H9 (cell line): ENCODE results near the gene GFPT2. TPM values are rescaled to one million over a fixed set of nuclear protein-coding genes. Genes with fewer than 3 reads are reported as not detected.

Experiments used
- DNase-seq: peaks from one replicate; pipeline ENCODE4 v3.0.0-alpha.2; 2017
- H2AFZ ChIP-seq: one replicate; pipeline ENCODE4 v1.6.1; 2013; ENCODE audit warnings: mild to moderate bottlenecking, low read length, control low read depth, moderate library complexity
- H2AK5ac ChIP-seq: 2 replicates; pipeline ENCODE4 v1.6.1; 2013; ENCODE audit warnings: low read length, control low read depth, mixed read lengths; ENCODE audit not compliant: insufficient read length
- H2BK120ac ChIP-seq: one replicate; pipeline ENCODE4 v1.6.1; 2013; ENCODE audit warnings: low read depth, mild to moderate bottlenecking, low read length, control low read depth, inconsistent platforms; ENCODE audit not compliant: poor library complexity, severe bottlenecking
- H2BK12ac ChIP-seq: 2 replicates; pipeline ENCODE4 v1.6.1; 2013; ENCODE audit warnings: low read length, control low read depth, mixed read lengths, low read depth; ENCODE audit not compliant: insufficient read length
- H2BK15ac ChIP-seq: 2 replicates; pipeline ENCODE4 v1.6.1; 2013; ENCODE audit warnings: low read depth, low read length, control low read depth
- H2BK20ac ChIP-seq: one replicate; pipeline ENCODE4 v1.6.1; 2013; ENCODE audit warnings: low read depth, mild to moderate bottlenecking, low read length, control low read depth, inconsistent platforms; ENCODE audit not compliant: poor library complexity, severe bottlenecking
- H2BK5ac ChIP-seq: 2 replicates; pipeline ENCODE4 v1.6.1; 2013; ENCODE audit warnings: low read length, control low read depth, mixed read lengths; ENCODE audit not compliant: insufficient read length
- H3K14ac ChIP-seq: 2 replicates; pipeline ENCODE4 v1.6.1; 2013; ENCODE audit warnings: low read length, control low read depth; ENCODE audit not compliant: insufficient read depth
- H3K18ac ChIP-seq: 2 replicates; pipeline ENCODE4 v1.6.1; 2013; ENCODE audit warnings: low read depth, mild to moderate bottlenecking, mixed read lengths, low read length, control low read depth; ENCODE audit not compliant: insufficient read length
- H3K23ac ChIP-seq: 2 replicates; pipeline ENCODE4 v1.6.1; 2013; ENCODE audit warnings: low read length, control low read depth, mixed read lengths, low read depth; ENCODE audit not compliant: insufficient read length
- H3K23me2 ChIP-seq: 2 replicates; pipeline ENCODE4 v1.6.1; 2013; ENCODE audit warnings: low read depth, mild to moderate bottlenecking, mixed read lengths, low read length, control low read depth; ENCODE audit not compliant: insufficient read length, poor library complexity, severe bottlenecking
- H3K27ac ChIP-seq: 2 replicates; pipeline ENCODE4 v1.5.1; 2013; ENCODE audit warnings: low read length, control low read depth, mixed read lengths, low read depth; ENCODE audit not compliant: insufficient read length
- H3K27me3 ChIP-seq: 2 replicates; pipeline ENCODE4 v1.6.1; 2013; ENCODE audit warnings: low read length, control low read depth, inconsistent platforms; ENCODE audit not compliant: insufficient read depth
- H3K4ac ChIP-seq: 2 replicates; pipeline ENCODE4 v1.6.1; 2013; ENCODE audit warnings: low read depth, mild to moderate bottlenecking, control low read depth, inconsistent platforms, low read length, moderate library complexity
- H3K4me1 ChIP-seq: 2 replicates; pipeline ENCODE4 v1.6.1; 2013; ENCODE audit warnings: low read length, control low read depth, inconsistent platforms; ENCODE audit not compliant: insufficient read depth
- H3K4me2 ChIP-seq: 2 replicates; pipeline ENCODE4 v1.6.1; 2013; ENCODE audit warnings: low read length, control low read depth, mixed read lengths; ENCODE audit not compliant: insufficient read length, insufficient read depth
- H3K56ac ChIP-seq: 2 replicates; pipeline ENCODE4 v1.6.1; 2013; ENCODE audit warnings: low read depth, mild to moderate bottlenecking, mixed read lengths, low read length, control low read depth; ENCODE audit not compliant: insufficient read length
- H3K79me1 ChIP-seq: 2 replicates; pipeline ENCODE4 v1.6.1; 2013; ENCODE audit warnings: low read depth, mild to moderate bottlenecking, moderate library complexity, low read length, control low read depth, inconsistent platforms; ENCODE audit not compliant: insufficient read depth, poor library complexity, severe bottlenecking
- H3K79me2 ChIP-seq: 2 replicates; pipeline ENCODE4 v1.6.1; 2013; ENCODE audit warnings: low read length, control low read depth, inconsistent platforms; ENCODE audit not compliant: insufficient read depth
- H3K9ac ChIP-seq: 2 replicates; pipeline ENCODE4 v1.6.1; 2013; ENCODE audit warnings: low read length, control low read depth, mixed read lengths; ENCODE audit not compliant: insufficient read length; ENCODE audit errors: extremely low read depth
- H3K9me3 ChIP-seq: one replicate; pipeline ENCODE4 v1.6.1; 2013; ENCODE audit warnings: low read depth, low read length, inconsistent platforms; ENCODE audit not compliant: control insufficient read depth
- H3T11ph ChIP-seq: one replicate; pipeline ENCODE4 v1.6.1; 2013; ENCODE audit warnings: mild to moderate bottlenecking, low read length, control low read depth, inconsistent platforms
- H4K20me1 ChIP-seq: one replicate; pipeline ENCODE4 v1.6.1; 2013; ENCODE audit not compliant: control insufficient read depth, insufficient read length, insufficient read depth
- H4K5ac ChIP-seq: 2 replicates; pipeline ENCODE4 v1.6.1; 2013; ENCODE audit warnings: low read depth, mild to moderate bottlenecking, mixed read lengths, low read length, control low read depth; ENCODE audit not compliant: insufficient read length
- H4K8ac ChIP-seq: replicated peaks from 2 replicates; pipeline ENCODE4 v1.6.1; 2013; ENCODE audit warnings: low read length, control low read depth, mixed read lengths, low read depth; ENCODE audit not compliant: insufficient read length
- H4K91ac ChIP-seq: 2 replicates; pipeline ENCODE4 v1.6.1; 2013; ENCODE audit warnings: low read depth, mild to moderate bottlenecking, moderate library complexity, mixed read lengths, low read length, control low read depth; ENCODE audit not compliant: insufficient read length
- H3K27ac Mint-ChIP-seq, 3 experiments: 2 replicates in 2 of 3; 3 replicates in 1 of 3; pipeline ENCODE4 v1.8.0; 2020 to 2021; ENCODE audit warnings: mixed read lengths in 3 of 3, mild to moderate bottlenecking in 1 of 3, moderate library complexity in 1 of 3
- H3K27me3 Mint-ChIP-seq: 2 replicates; pipeline ENCODE4 v1.8.0; 2021; ENCODE audit warnings: low read depth, mild to moderate bottlenecking, moderate library complexity, mixed read lengths
- H3K36me3 Mint-ChIP-seq, 3 experiments: 2 replicates in 2 of 3; 3 replicates in 1 of 3; pipeline ENCODE4 v1.8.0; 2020 to 2021; ENCODE audit warnings: low read depth in 3 of 3, mixed read lengths in 3 of 3; ENCODE audit not compliant: insufficient read depth in 1 of 3
- H3K4me1 Mint-ChIP-seq, 2 experiments: 2 replicates each; pipeline ENCODE4 v1.8.0; 2020; ENCODE audit warnings: mixed read lengths in 2 of 2
- H3K4me3 Mint-ChIP-seq, 2 experiments: 2 replicates in 1 of 2; 3 replicates in 1 of 2; pipeline ENCODE4 v1.8.0; 2020 to 2021; ENCODE audit warnings: mild to moderate bottlenecking in 2 of 2, mixed read lengths in 2 of 2, moderate library complexity in 1 of 2
- H3K9me3 Mint-ChIP-seq, 2 experiments: 2 replicates in 1 of 2; 3 replicates in 1 of 2; pipeline ENCODE4 v1.8.0; 2020; ENCODE audit warnings: mild to moderate bottlenecking in 2 of 2, mixed read lengths in 2 of 2, moderate library complexity in 1 of 2
- WGBS: extraction: QIAGEN DNeasy Blood & Tissue Kit; methylation state at CpG from one replicate; pipeline ENCODE4 v1.1.7; 2013; ENCODE audit warnings: missing lambda C conversion rate, low lambda C conversion rate, mixed read lengths; ENCODE audit not compliant: insufficient read length; ENCODE audit errors: extremely low coverage; 5-methylcytosine and 5-hydroxymethylcytosine counted together
- total RNA-seq: library from RNA; stranded (reverse); gene quantifications from 2 replicates; pipeline ENCODE4 v1.2.1, GENCODE V29; 2021
- TF ChIP-seq, protein P1 (sequence below): fragments of 200-600 bp; sonication (generic); conservative IDR thresholded peaks from 3 replicates; pipeline ENCODE4 v1.8.0; 2021; ENCODE audit warnings: antibody characterized with exemption, mild to moderate bottlenecking

The GFPT2 gene
- total RNA-seq, 1 experiment from 2014 or later: 89.8 TPM

DNA sequence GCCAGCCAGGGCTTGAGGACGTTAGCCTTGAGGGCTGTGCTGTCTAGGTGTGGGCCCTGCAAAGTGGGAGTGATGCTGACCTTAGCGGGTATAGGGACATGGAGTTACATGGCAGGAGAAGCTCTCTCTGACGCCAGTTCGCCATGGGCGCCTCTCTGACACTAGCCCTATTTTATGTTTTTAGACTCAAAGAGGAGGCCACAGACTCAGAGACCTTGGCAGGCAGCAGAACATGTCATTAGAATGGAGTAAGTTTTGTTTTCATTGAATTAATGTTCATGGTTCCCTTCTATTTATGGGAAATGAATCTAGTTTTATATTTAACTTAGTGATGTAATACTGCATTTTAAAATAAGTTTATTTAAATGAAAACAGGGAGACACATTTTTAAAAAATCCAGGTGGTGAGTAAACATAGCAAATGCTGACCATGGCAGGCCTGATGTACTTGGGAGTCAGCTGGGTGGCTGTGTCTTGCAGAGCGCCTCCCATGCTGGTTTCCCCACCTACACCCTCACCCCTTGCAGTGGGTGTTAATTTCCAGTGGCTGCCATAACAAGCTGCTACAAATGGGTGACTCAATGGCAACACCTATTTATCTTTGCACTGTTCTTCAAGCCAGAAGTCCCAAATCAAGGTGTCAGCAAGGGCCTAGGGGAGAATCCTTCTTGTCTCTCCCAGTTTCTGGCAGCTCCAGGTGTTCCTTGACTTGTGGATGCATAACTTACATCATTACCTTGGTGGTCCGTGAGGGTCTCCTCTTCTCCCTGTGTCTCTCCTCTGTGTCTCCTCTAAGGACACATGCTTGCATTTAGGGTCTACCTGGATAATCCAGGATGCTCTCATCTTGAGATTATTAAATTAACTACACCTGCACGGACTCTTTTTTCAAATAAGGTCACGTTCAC is 25.6 kb upstream of the GFPT2 start:
- no peaks in the 10 kb centered on the region for H3K36me3 Mint-ChIP-seq
- no peaks in the 10 kb centered on the region for H3K9me3 ChIP-seq
- no CpG with 5 or more reads among the region's 9 CpGs for WGBS

More for the DNA sequence above, 25.6 kb upstream of the GFPT2 start:
- Histone ChIP-seq H4K8ac (no peak overlapping the region), H3K4ac (no peak overlapping the region), H3K14ac (no peak overlapping the region), H2BK5ac (no peak overlapping the region), H2BK12ac (no peak overlapping the region), H4K20me1 (no peaks in the 10 kb centered on the region), H3K4me1 (no peaks in the 10 kb centered on the region), H4K5ac (no peak overlapping the region), H3K23me2 (no peaks in the 10 kb centered on the region), H2BK120ac (no peak overlapping the region), H3K9ac (no peak overlapping the region), H3K18ac (no peak overlapping the region), H2BK20ac (no peak overlapping the region), H3K56ac (no peak overlapping the region), H3K79me2 (no peaks in the 10 kb centered on the region), H3K27ac (no peak overlapping the region), H4K91ac (no peak overlapping the region), H3K23ac (no peak overlapping the region), H3K27me3 (no peaks in the 10 kb centered on the region), H3K4me2 (no peak overlapping the region), H3K79me1 (no peaks in the 10 kb centered on the region), H2AK5ac (no peak overlapping the region), H2BK15ac (no peak overlapping the region), H3T11ph (no peak overlapping the region), H2AFZ (no peak overlapping the region)
- Mint-ChIP-seq H3K27me3 (peaks cover 1% of the 10 kb centered on the region; the same call in 1 of the 2 replicates), H3K9me3 (no peaks in the 10 kb centered on the region), H3K4me1 (peaks cover 8 to 15% of the 10 kb centered on the region in 2 experiments), H3K4me3 (no peak overlapping the region), H3K27ac (no peak overlapping the region)
- TF ChIP-seq, protein P1, sequence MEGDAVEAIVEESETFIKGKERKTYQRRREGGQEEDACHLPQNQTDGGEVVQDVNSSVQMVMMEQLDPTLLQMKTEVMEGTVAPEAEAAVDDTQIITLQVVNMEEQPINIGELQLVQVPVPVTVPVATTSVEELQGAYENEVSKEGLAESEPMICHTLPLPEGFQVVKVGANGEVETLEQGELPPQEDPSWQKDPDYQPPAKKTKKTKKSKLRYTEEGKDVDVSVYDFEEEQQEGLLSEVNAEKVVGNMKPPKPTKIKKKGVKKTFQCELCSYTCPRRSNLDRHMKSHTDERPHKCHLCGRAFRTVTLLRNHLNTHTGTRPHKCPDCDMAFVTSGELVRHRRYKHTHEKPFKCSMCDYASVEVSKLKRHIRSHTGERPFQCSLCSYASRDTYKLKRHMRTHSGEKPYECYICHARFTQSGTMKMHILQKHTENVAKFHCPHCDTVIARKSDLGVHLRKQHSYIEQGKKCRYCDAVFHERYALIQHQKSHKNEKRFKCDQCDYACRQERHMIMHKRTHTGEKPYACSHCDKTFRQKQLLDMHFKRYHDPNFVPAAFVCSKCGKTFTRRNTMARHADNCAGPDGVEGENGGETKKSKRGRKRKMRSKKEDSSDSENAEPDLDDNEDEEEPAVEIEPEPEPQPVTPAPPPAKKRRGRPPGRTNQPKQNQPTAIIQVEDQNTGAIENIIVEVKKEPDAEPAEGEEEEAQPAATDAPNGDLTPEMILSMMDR: no peak
- no peak for DNase-seq
